Esophagus muscularis mucosa (tissue), 4 donors: Measurements from ENCODE around the gene SLC25A22. TPM values are rescaled to one million over a fixed set of nuclear protein-coding genes. Genes with fewer than 3 reads are reported as not detected.

Source experiments
- DNase-seq: peaks from one replicate; pipeline ENCODE4 v3.0.0-alpha.2; 2017; ENCODE audit errors: extremely low spot score
- H3K27ac ChIP-seq, 4 donors: fragments of 200-600 bp; sonication (generic); replicated peaks in 1 of 4; 1 replicate in 3 of 4; 2 replicates in 1 of 4; pipeline ENCODE4 v1.5.1; 2016 to 2019; ENCODE audit warnings: mild to moderate bottlenecking in 1 of 4
- H3K27me3 ChIP-seq, 4 donors: fragments of 200-600 bp; sonication (generic); one replicate each; pipeline versions ENCODE4 v1.5.1 to v1.6.0; 2016 to 2019
- H3K36me3 ChIP-seq, 4 donors: fragments of 200-600 bp; sonication (generic); one replicate each; pipeline ENCODE4 v1.5.1; 2016 to 2019
- H3K4me1 ChIP-seq, 4 donors: fragments of 200-600 bp; sonication (generic); one replicate each; pipeline ENCODE4 v1.5.1; 2016 to 2019
- H3K4me3 ChIP-seq, 4 donors: fragments of 200-600 bp; sonication (generic); 1 replicate in 2 of 4; 2 replicates in 2 of 4; pipeline ENCODE4 v1.5.1; 2016 to 2019; ENCODE audit warnings: mild to moderate bottlenecking in 4 of 4, moderate library complexity in 1 of 4
- H3K9me3 ChIP-seq, 4 donors: fragments of 200-600 bp; sonication (generic); 1 replicate in 3 of 4; 2 replicates in 1 of 4; pipeline ENCODE4 v1.5.1; 2016 to 2019
- CTCF ChIP-seq, 3 experiments: fragments of 200-600 bp in 2 of 3; fragments of 450-650 bp in 1 of 3; sonication (generic) in 2 of 3; IDR thresholded peaks; one replicate each; pipeline ENCODE4 v1.5.1; 2017 to 2019; ENCODE audit warnings: antibody characterized with exemption in 3 of 3, mild to moderate bottlenecking in 2 of 3, moderate library complexity in 1 of 3
- EP300 ChIP-seq: sonication (generic); formaldehyde crosslinking; IDR thresholded peaks from one replicate; pipeline ENCODE4 v1.6.1; 2017; ENCODE audit warnings: antibody characterized with exemption
- POLR2A ChIP-seq: fragments of 450-650 bp; IDR thresholded peaks from one replicate; pipeline ENCODE4 v1.6.1; 2017; ENCODE audit warnings: antibody characterized with exemption, moderate library complexity, mild to moderate bottlenecking, low read depth
- POLR2AphosphoS5 ChIP-seq, 2 donors: sonication (generic); formaldehyde crosslinking; IDR thresholded peaks; one replicate each; pipeline ENCODE4 v1.6.1; 2017; ENCODE audit warnings: antibody characterized with exemption in 2 of 2
- WGBS: methylation state at CpG from one replicate; pipeline ENCODE4 v1.1.5; 2018; 5-methylcytosine and 5-hydroxymethylcytosine counted together
- intact Hi-C: fragments of 100-400 bp; cut with DNase I; formaldehyde crosslinking; loops from one replicate; pipeline ENCODE4 v1.15.1; 2023
- small RNA-seq, 3 donors: library from RNA; depleted of rRNA; stranded (forward); fragments of <200 nt; gene quantifications; one replicate each; pipeline ENCODE3, GENCODE V24; 2016
- total RNA-seq, 4 donors: library from RNA; depleted of rRNA; stranded (reverse); fragments of >200 nt; gene quantifications; one replicate each; pipeline versions ENCODE4 v1.1.0 to v1.2.1, GENCODE V29; 2016

The SLC25A22 gene
- total RNA-seq, 4 donors from 2014 or later = 5.0 to 11.0 (median 9.5) TPM

DNA sequence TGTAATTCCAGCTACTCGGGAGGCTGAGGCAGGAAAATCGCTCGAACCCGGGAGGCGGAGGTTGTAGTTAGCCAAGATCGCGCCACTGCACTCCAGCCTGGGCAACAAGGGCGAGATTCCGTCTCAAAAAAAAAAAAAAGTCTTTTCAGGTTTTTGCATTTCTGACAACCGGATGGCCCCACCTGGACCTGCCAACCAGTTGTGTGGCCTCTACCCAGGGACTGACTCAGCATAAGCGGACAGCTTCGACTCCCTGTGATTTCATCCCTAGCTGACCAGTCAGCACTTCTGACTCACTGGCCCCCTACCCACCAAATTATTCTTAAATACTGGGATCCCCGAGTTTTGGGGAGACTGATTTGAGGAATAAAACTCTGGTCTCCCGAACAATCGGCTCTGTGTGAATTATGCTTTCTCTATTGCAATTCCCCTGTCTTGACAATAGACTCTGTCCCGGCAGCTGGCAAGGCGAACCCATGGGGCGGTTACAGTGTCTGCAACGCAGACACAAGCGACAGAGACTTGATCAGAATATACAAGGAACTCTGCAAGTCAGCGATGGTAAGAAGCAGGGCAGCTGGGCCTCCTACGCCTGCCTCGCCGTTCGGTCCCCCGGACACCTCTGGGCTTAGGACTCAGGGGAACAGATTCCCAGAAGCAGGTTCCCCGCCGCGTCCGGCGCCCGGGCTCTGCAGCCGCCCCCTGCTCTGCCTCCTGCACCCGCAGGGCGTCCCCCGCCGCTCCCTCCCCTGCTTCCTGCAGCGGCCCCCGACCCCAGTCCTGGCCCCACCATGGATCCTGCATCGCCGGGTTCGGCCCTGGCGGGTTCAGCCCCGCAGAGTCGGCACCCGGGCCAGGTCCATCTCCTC is 51.6 kb downstream of the SLC25A22 start:
- H3K36me3 ChIP-seq = no peaks in the 10 kb centered on the region
- peaks cover 22 to 42% (median 36%) of the 10 kb centered on the region in 4 donors for H3K4me1 ChIP-seq
- TF ChIP-seq EP300 (no peak), POLR2A (no peak), CTCF (IDR thresholded peaks at IDR 0.05) (no peak)
- peak overlapping the region; percentile 84 to 100 (median 94) for H3K4me3 ChIP-seq
- H3K27ac ChIP-seq = peak overlapping the region; percentile 83 to 95 (median 92)
- WGBS = 61% methylated on average over 18 of the region's 46 CpGs
- no peak for DNase-seq
- H3K9me3 ChIP-seq = no peaks in the 10 kb centered on the region
- intact Hi-C loops = no loop called here
- no peaks in the 10 kb centered on the region for H3K27me3 ChIP-seq

DNA sequence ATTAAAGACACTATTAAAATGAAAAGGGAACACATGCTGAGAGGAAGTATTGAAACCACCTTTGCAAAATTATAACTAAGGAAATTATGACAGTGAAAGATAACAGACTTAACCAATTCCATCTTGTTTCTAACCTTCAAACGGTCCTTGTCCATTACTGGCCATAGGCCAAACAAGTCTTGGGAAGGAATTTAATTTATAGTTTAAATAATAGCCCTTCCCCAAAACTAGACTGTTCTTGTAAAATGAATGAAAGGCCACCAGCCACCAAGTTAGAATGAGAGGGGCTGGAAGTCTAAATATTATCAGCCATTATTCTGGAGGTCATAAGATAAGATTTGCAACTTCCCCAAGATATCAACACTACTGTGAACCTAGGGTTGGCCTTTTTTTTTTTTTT is 52.7 kb downstream of the SLC25A22 start:
- 38% methylated on average over 1 of the region's 1 CpG for WGBS
- intact Hi-C loops = no loop called here
- Histone ChIP-seq H3K27me3 (peaks cover 0 to 4% (median 0%) of the 10 kb centered on the region in 4 donors), H3K4me1 (peaks cover 22 to 38% (median 36%) of the 10 kb centered on the region in 4 donors), H3K4me3 (no peak overlapping the region), H3K36me3 (no peaks in the 10 kb centered on the region), H3K9me3 (no peaks in the 10 kb centered on the region), H3K27ac (no peak overlapping the region)
- no peak for DNase-seq
- TF ChIP-seq POLR2AphosphoS5 (IDR thresholded peaks at IDR 0.05) = no peak
- no peak for TF ChIP-seq POLR2A
- no peak for TF ChIP-seq EP300
- no peak for TF ChIP-seq CTCF (IDR thresholded peaks at IDR 0.05)

DNA sequence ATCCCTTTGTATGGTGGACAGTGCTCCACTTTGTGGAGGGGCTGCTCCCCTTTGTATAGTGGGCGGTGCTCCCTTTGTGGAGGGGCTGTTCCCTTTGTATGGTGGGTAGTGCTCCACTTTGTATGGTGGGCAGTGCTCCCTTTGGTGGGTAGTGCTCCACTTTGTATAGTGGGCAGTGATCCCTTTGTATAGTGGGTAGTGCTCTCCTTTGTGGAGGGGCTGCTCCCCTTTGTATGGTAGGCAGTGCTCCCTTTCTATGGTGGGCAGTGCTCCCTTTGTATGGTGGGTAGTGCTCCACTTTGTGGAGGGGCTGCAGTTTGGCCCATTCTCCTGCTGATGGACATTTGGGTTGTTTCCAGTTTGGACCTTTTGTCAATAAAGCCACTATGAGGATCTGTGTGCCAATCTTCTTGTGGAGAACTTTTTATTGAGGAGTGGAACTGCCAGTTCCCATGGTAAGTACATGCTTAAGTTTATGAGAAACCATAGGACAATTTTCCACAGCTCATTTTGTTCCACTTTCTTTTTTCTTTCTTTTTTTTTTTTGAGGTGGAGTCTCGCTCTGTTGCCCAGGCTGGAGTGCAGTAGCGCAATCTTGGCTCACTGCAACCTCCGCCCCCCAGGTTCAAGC is 55.4 kb downstream of the SLC25A22 start:
- 91% methylated on average over 3 of the region's 4 CpGs for WGBS
- Histone ChIP-seq H3K27ac (no peak overlapping the region), H3K36me3 (no peaks in the 10 kb centered on the region), H3K4me1 (peaks cover 11 to 14% (median 12%) of the 10 kb centered on the region in 4 donors), H3K4me3 (no peak overlapping the region), H3K27me3 (peaks cover 0 to 8% (median 0%) of the 10 kb centered on the region in 4 donors), H3K9me3 (no peaks in the 10 kb centered on the region)
- no peak for DNase-seq
- no peak for TF ChIP-seq CTCF (IDR thresholded peaks at IDR 0.05)
- no peak for TF ChIP-seq POLR2AphosphoS5 (IDR thresholded peaks at IDR 0.05)
- no peak for TF ChIP-seq EP300
- TF ChIP-seq POLR2A = no peak
- intact Hi-C loops = no loop called here

DNA sequence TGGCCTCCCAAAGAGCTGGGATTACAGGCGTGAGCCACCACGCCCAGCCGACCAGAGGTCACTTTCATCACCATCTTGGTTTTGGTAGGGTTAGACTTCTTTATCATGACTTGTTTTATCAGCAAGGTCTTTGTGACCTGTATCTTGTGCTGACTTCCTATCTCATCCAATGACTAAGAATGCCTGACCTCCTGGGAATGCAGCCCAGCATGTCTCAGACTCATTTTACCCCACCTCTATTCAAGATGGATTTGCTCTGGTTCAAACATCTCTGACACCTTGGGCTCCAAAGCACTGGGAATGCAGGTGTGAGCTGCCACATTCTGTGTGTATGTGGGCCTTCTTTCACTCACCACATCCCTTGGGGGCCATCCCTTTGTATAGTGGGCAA is 55.9 kb downstream of the SLC25A22 start:
- H3K27me3 ChIP-seq = peaks cover 0 to 8% (median 0%) of the 10 kb centered on the region in 4 donors
- H3K4me1 ChIP-seq = peaks cover 11 to 18% (median 13%) of the 10 kb centered on the region in 4 donors
- intact Hi-C loops = no loop called here
- no peaks in the 10 kb centered on the region for H3K9me3 ChIP-seq
- H3K4me3 ChIP-seq = no peak overlapping the region
- WGBS = 97% methylated on average over 3 of the region's 3 CpGs
- H3K27ac ChIP-seq = no peak overlapping the region
- TF ChIP-seq CTCF (IDR thresholded peaks at IDR 0.05) (no peak), POLR2AphosphoS5 (IDR thresholded peaks at IDR 0.05) (no peak), EP300 (no peak), POLR2A (no peak)
- H3K36me3 ChIP-seq = no peaks in the 10 kb centered on the region
- DNase-seq = no peak

Small RNAs within 50 kb of the gene (small RNA-seq; reads per million reads assigned to genes)
- 0 reads per million in 3 donors for gene SNORA52

Other genes with a start within 250 kb of the SLC25A22 start
- gene LMNTD2, start 237.5 kb downstream of the SLC25A22 start, total RNA-seq = 1 to 10 TPM in 3 of 4 donors, under 1 TPM in 1; 0.52 to 3.1 (median 1.7) TPM
- 10 to 100 TPM in 3 of 4 donors, 1 to 10 TPM in 1; 2.9 to 24.4 (median 13.7) TPM for gene RASSF7, start 237.3 kb downstream of the SLC25A22 start, total RNA-seq
- 10 to 100 TPM; 24.5 to 38.2 (median 28.7) TPM for gene PHRF1, start 221.8 kb downstream of the SLC25A22 start, total RNA-seq
- 10 to 100 TPM; 11.3 to 39.6 (median 14.2) TPM for gene IRF7, start 182.3 kb downstream of the SLC25A22 start, total RNA-seq
- 1 to 10 TPM in 1 of 4 donors, not detected in 3; 1.3 TPM for gene CDHR5, start 173.3 kb downstream of the SLC25A22 start, total RNA-seq
- gene SCT, start 171.1 kb downstream of the SLC25A22 start, total RNA-seq = not detected
- gene DRD4, start 161.0 kb downstream of the SLC25A22 start, total RNA-seq = 1 to 10 TPM in 1 of 4 donors, under 1 TPM in 2, not detected in 1; 0.26 to 1.1 (median 0.42) TPM
- gene DEAF1, start 103.1 kb downstream of the SLC25A22 start, total RNA-seq = 10 to 100 TPM; 24.9 to 57.1 (median 39.4) TPM
- 10 to 100 TPM; 27.4 to 55.2 (median 39.6) TPM for gene TMEM80, start 102.5 kb downstream of the SLC25A22 start, total RNA-seq
- gene EPS8L2, start 92.0 kb downstream of the SLC25A22 start, total RNA-seq = 10 to 100 TPM in 3 of 4 donors, 1 to 10 TPM in 1; 5.6 to 31.6 (median 24.9) TPM
- gene TALDO1, start 50.8 kb downstream of the SLC25A22 start, total RNA-seq = 100 to 1,000 TPM; 168 to 231 (median 186) TPM
- 10 to 100 TPM; 24.0 to 37.7 (median 28.9) TPM for gene GATD1, start 20.8 kb downstream of the SLC25A22 start, total RNA-seq
- gene CEND1, start 8.2 kb downstream of the SLC25A22 start, total RNA-seq = 1 to 10 TPM in 3 of 4 donors, under 1 TPM in 1; 0.42 to 3.3 (median 2.6) TPM
- gene PIDD1, start 7.0 kb upstream of the SLC25A22 start, total RNA-seq = 10 to 100 TPM in 2 of 4 donors, 1 to 10 TPM in 2; 5.3 to 18.7 (median 9.6) TPM
- gene RPLP2, start 11.7 kb upstream of the SLC25A22 start, total RNA-seq = 100 to 1,000 TPM; 318 to 813 (median 686) TPM
- gene PNPLA2, start 20.6 kb upstream of the SLC25A22 start, total RNA-seq = 100 to 1,000 TPM in 1 of 4 donors, 10 to 100 TPM in 3; 62.8 to 107 (median 77.6) TPM
- gene CRACR2B, start 29.6 kb upstream of the SLC25A22 start, total RNA-seq = 1 to 10 TPM; 5.3 to 8.4 (median 7.0) TPM
- gene CD151, start 34.7 kb upstream of the SLC25A22 start, total RNA-seq = 100 to 1,000 TPM; 219 to 730 (median 352) TPM
- gene POLR2L, start 44.2 kb upstream of the SLC25A22 start, total RNA-seq = 100 to 1,000 TPM in 2 of 4 donors, 10 to 100 TPM in 2; 71.4 to 189 (median 92.3) TPM
- gene TSPAN4, start 44.6 kb upstream of the SLC25A22 start, total RNA-seq = 100 to 1,000 TPM in 3 of 4 donors, 10 to 100 TPM in 1; 81.4 to 156 (median 129) TPM
- gene CHID1, start 112.5 kb upstream of the SLC25A22 start, total RNA-seq = 10 to 100 TPM; 37.4 to 55.4 (median 47.2) TPM
- 10 to 100 TPM; 49.5 to 82.6 (median 72.2) TPM for gene AP2A2, start 127.6 kb upstream of the SLC25A22 start, total RNA-seq
- not detected for gene MUC6, start 238.4 kb upstream of the SLC25A22 start, total RNA-seq